Neuronal stem cell (in vitro differentiated cells): Measurements from ENCODE around the gene GALNT15.

Experiments used
- DNase-seq: peaks from one replicate; pipeline ENCODE4 v3.0.0-alpha.2; 2013; ENCODE audit warnings: low spot score
- H2AFZ ChIP-seq: one replicate; pipeline ENCODE4 v1.6.1; 2013; ENCODE audit warnings: mild to moderate bottlenecking, low read length, inconsistent platforms
- H2AK5ac ChIP-seq: 2 replicates; pipeline ENCODE4 v1.6.1; 2013; ENCODE audit warnings: low read depth, mild to moderate bottlenecking, inconsistent platforms, low read length, moderate library complexity, mixed read lengths
- H2BK120ac ChIP-seq: 2 replicates; pipeline ENCODE4 v1.6.1; 2013; ENCODE audit warnings: low read depth, mild to moderate bottlenecking, inconsistent platforms, low read length, moderate library complexity, mixed read lengths
- H2BK12ac ChIP-seq: one replicate; pipeline ENCODE4 v1.6.1; 2013; ENCODE audit warnings: low read length, inconsistent platforms
- H2BK15ac ChIP-seq: 2 replicates; pipeline ENCODE4 v1.6.1; 2013; ENCODE audit warnings: mild to moderate bottlenecking, low read length, inconsistent platforms, mixed read lengths
- H2BK5ac ChIP-seq: one replicate; pipeline ENCODE4 v1.6.1; 2013; ENCODE audit warnings: inconsistent platforms, mild to moderate bottlenecking, low read length, moderate library complexity
- H3K14ac ChIP-seq: one replicate; pipeline ENCODE4 v1.6.1; 2013; ENCODE audit warnings: low read length, inconsistent platforms
- H3K18ac ChIP-seq: 2 replicates; pipeline ENCODE4 v1.6.1; 2013; ENCODE audit warnings: low read length, inconsistent platforms
- H3K23ac ChIP-seq: 2 replicates; pipeline ENCODE4 v1.6.1; 2013; ENCODE audit warnings: low read depth, mild to moderate bottlenecking, mixed read lengths, low read length, inconsistent platforms; ENCODE audit not compliant: poor library complexity
- H3K27ac ChIP-seq: replicated peaks from 3 replicates; pipeline ENCODE4 v1.5.1; 2013; ENCODE audit warnings: low read length, inconsistent platforms
- H3K27me3 ChIP-seq, 3 experiments: 2 replicates each; pipeline ENCODE4 v1.6.1; 2013; ENCODE audit warnings: low read length in 3 of 3, mild to moderate bottlenecking in 2 of 3, inconsistent platforms in 1 of 3, low read depth in 1 of 3, mixed read lengths in 1 of 3, moderate library complexity in 1 of 3; ENCODE audit not compliant: control insufficient read depth in 3 of 3, insufficient read depth in 3 of 3
- H3K36me3 ChIP-seq, 2 donors: replicated peaks in 1 of 2; 2 replicates each; pipeline ENCODE4 v1.6.1; 2013; ENCODE audit warnings: low read length in 2 of 2; ENCODE audit not compliant: control insufficient read depth in 2 of 2, insufficient read depth in 2 of 2
- H3K4ac ChIP-seq: 2 replicates; pipeline ENCODE4 v1.6.1; 2013; ENCODE audit warnings: inconsistent platforms, mild to moderate bottlenecking, low read length, moderate library complexity
- H3K4me1 ChIP-seq, 2 donors: 1 replicate in 1 of 2; 2 replicates in 1 of 2; pipeline ENCODE4 v1.6.1; 2013; ENCODE audit warnings: low read length in 2 of 2, low read depth in 1 of 2; ENCODE audit not compliant: control insufficient read depth in 2 of 2, insufficient read depth in 1 of 2
- H3K4me2 ChIP-seq: one replicate; pipeline ENCODE4 v1.6.1; 2013; ENCODE audit warnings: mild to moderate bottlenecking, low read length, inconsistent platforms; ENCODE audit not compliant: insufficient read depth, poor library complexity, severe bottlenecking
- H3K4me3 ChIP-seq, 2 donors: 2 replicates each; pipeline ENCODE4 v1.5.1; 2013; ENCODE audit warnings: low read length in 2 of 2, mild to moderate bottlenecking in 2 of 2, inconsistent platforms in 1 of 2, moderate library complexity in 1 of 2
- H3K79me1 ChIP-seq: one replicate; pipeline ENCODE4 v1.6.1; 2013; ENCODE audit warnings: low read depth, mild to moderate bottlenecking, inconsistent platforms, low read length, moderate library complexity
- H3K9ac ChIP-seq: one replicate; pipeline ENCODE4 v1.6.1; 2013; ENCODE audit warnings: mild to moderate bottlenecking, low read depth, low read length, inconsistent platforms; ENCODE audit not compliant: poor library complexity
- H3K9me3 ChIP-seq, 2 donors: replicated peaks in 1 of 2; 2 replicates each; pipeline versions ENCODE3 to v1.6.1; 2013; ENCODE audit warnings: low read length in 2 of 2, mild to moderate bottlenecking in 2 of 2, inconsistent platforms in 1 of 2, low read depth in 1 of 2, mixed read lengths in 1 of 2, moderate library complexity in 1 of 2; ENCODE audit not compliant: control insufficient read depth in 2 of 2, insufficient read depth in 1 of 2
- H4K8ac ChIP-seq: one replicate; pipeline ENCODE4 v1.6.1; 2013; ENCODE audit warnings: low read depth, mild to moderate bottlenecking, inconsistent platforms, low read length, moderate library complexity
- H4K91ac ChIP-seq: one replicate; pipeline ENCODE4 v1.6.1; 2013; ENCODE audit warnings: low read length, low read depth, mild to moderate bottlenecking, inconsistent platforms; ENCODE audit not compliant: poor library complexity
- WGBS, 2 donors: extraction: QIAGEN DNeasy Blood & Tissue Kit; methylation state at CpG; one replicate each; pipeline ENCODE4 v1.1.7; 2013; ENCODE audit warnings: missing lambda C conversion rate in 2 of 2, mixed read lengths in 1 of 2; ENCODE audit not compliant: insufficient read length in 2 of 2, insufficient replicate concordance in 1 of 2; ENCODE audit errors: extremely low coverage in 2 of 2; 5-methylcytosine and 5-hydroxymethylcytosine counted together

Gene GALNT15

GRCh38 chr3:16176391-16177030, 2.0 kb downstream of the GALNT15 start:
- no peak overlapping the region for H4K91ac ChIP-seq
- peaks cover 0 to 4% of the 10 kb centered on the region in 2 donors for H3K9me3 ChIP-seq
- WGBS, 2 donors, result 100% methylated on average over 1 of the region's 6 CpGs; no CpG with 5 or more reads in 1 of the 2 donors
- no peak overlapping the region for H3K4me3 ChIP-seq
- peaks cover 0 to 10% of the 10 kb centered on the region in 2 donors for H3K4me1 ChIP-seq
- H3K14ac ChIP-seq, result no peak overlapping the region
- peaks cover 0 to 3% of the 10 kb centered on the region in 2 donors for H3K36me3 ChIP-seq
- H2BK12ac ChIP-seq, result no peak overlapping the region
- DNase-seq, result no peak
- no peak overlapping the region for H3K27ac ChIP-seq
- H3K27me3 ChIP-seq, result peaks cover 0 to 41% (median 3%) of the 10 kb centered on the region in 3 experiments
- H3K4me2 ChIP-seq, result no peak overlapping the region
- H3K9ac ChIP-seq, result no peak overlapping the region
- no peak overlapping the region for H2BK5ac ChIP-seq
- no peak overlapping the region for H4K8ac ChIP-seq
- H2BK120ac ChIP-seq, result no peak overlapping the region
- no peak overlapping the region for H3K23ac ChIP-seq
- no peaks in the 10 kb centered on the region for H3K79me1 ChIP-seq
- H2AFZ ChIP-seq, result no peak overlapping the region
- H2BK15ac ChIP-seq, result no peak overlapping the region
- H3K18ac ChIP-seq, result peak overlapping the region; percentile 32
- no peak overlapping the region for H2AK5ac ChIP-seq
- no peak overlapping the region for H3K4ac ChIP-seq

- no peak overlapping the region for H2BK15ac ChIP-seq
- H3K4me3 ChIP-seq, result no peak overlapping the region
- no peak overlapping the region for H4K91ac ChIP-seq
- no peak overlapping the region for H2AK5ac ChIP-seq
- H3K4me1 ChIP-seq, result peaks cover 0 to 10% of the 10 kb centered on the region in 2 donors
- no peak overlapping the region for H3K23ac ChIP-seq
- H4K8ac ChIP-seq, result no peak overlapping the region
- H3K27me3 ChIP-seq, result peaks cover 0 to 41% (median 3%) of the 10 kb centered on the region in 3 experiments
- no peaks in the 10 kb centered on the region for H3K79me1 ChIP-seq
- no peak overlapping the region for H3K14ac ChIP-seq
- H3K9ac ChIP-seq, result no peak overlapping the region
- no peak overlapping the region for H3K4me2 ChIP-seq
- H2AFZ ChIP-seq, result no peak overlapping the region
- no peak overlapping the region for H2BK120ac ChIP-seq
- WGBS, 2 donors, result no CpG with 5 or more reads among the region's 4 CpGs
- H3K27ac ChIP-seq, result no peak overlapping the region
- H2BK5ac ChIP-seq, result no peak overlapping the region
- no peak overlapping the region for H3K4ac ChIP-seq
- peaks cover 0 to 4% of the 10 kb centered on the region in 2 donors for H3K9me3 ChIP-seq
- DNase-seq, result no peak
- peaks cover 0 to 3% of the 10 kb centered on the region in 2 donors for H3K36me3 ChIP-seq
- no peak overlapping the region for H3K18ac ChIP-seq
- no peak overlapping the region for H2BK12ac ChIP-seq
Measured at GRCh38 chr3:16177382-16177781, 2.9 kb downstream of the GALNT15 start.

GRCh38 chr3:16177962-16178627, 3.6 kb downstream of the GALNT15 start:
- Histone ChIP-seq H3K18ac (no peak overlapping the region), H4K91ac (no peak overlapping the region), H3K36me3 (peaks cover 0 to 3% of the 10 kb centered on the region in 2 donors), H3K27me3 (peaks cover 0 to 41% (median 3%) of the 10 kb centered on the region in 3 experiments), H3K4ac (peak overlapping the region; percentile 71), H3K79me1 (no peaks in the 10 kb centered on the region), H2BK120ac (no peak overlapping the region), H4K8ac (no peak overlapping the region), H2AFZ (peak overlapping the region; percentile 62), H3K4me2 (no peak overlapping the region), H3K23ac (no peak overlapping the region), H2BK5ac (no peak overlapping the region), H2BK12ac (no peak overlapping the region), H2AK5ac (no peak overlapping the region), H3K4me1 (peaks cover 0 to 10% of the 10 kb centered on the region in 2 donors), H3K4me3 (no peak overlapping the region), H3K9me3 (peaks cover 0 to 4% of the 10 kb centered on the region in 2 donors), H3K27ac (no peak overlapping the region), H3K9ac (no peak overlapping the region), H3K14ac (no peak overlapping the region), H2BK15ac (no peak overlapping the region)
- no CpG with 5 or more reads among the region's 22 CpGs for WGBS, 2 donors
- peak; percentile 66 for DNase-seq

GRCh38 chr3:16178628-16178988, 4.1 kb downstream of the GALNT15 start:
- Histone ChIP-seq H2BK5ac (no peak overlapping the region), H3K4me3 (no peak overlapping the region), H3K4ac (no peak overlapping the region), H2BK12ac (no peak overlapping the region), H3K23ac (no peak overlapping the region), H4K8ac (no peak overlapping the region), H3K9me3 (peaks cover 0 to 4% of the 10 kb centered on the region in 2 donors), H3K79me1 (no peaks in the 10 kb centered on the region), H2AK5ac (peak overlapping the region; percentile 10), H3K4me1 (peaks cover 0 to 10% of the 10 kb centered on the region in 2 donors), H3K4me2 (no peak overlapping the region), H2BK120ac (no peak overlapping the region), H2BK15ac (peak overlapping the region; percentile 31), H2AFZ (peak overlapping the region; percentile 62), H3K27ac (no peak overlapping the region), H3K18ac (no peak overlapping the region), H3K9ac (no peak overlapping the region), H3K14ac (no peak overlapping the region), H4K91ac (no peak overlapping the region), H3K27me3 (peaks cover 0 to 41% (median 3%) of the 10 kb centered on the region in 3 experiments), H3K36me3 (peaks cover 0 to 3% of the 10 kb centered on the region in 2 donors)
- WGBS, 2 donors, result no CpG with 5 or more reads among the region's 9 CpGs
- no peak for DNase-seq
